ENCODE results near the gene SLC41A2. TPM values are rescaled to one million over a fixed set of nuclear protein-coding genes. Genes with fewer than 3 reads are reported as not detected.

SLC41A2 gene
- total and polyA plus RNA-seq, 2 experiments from 2014 or later: 2.1 to 5.9 TPM

DNA sequence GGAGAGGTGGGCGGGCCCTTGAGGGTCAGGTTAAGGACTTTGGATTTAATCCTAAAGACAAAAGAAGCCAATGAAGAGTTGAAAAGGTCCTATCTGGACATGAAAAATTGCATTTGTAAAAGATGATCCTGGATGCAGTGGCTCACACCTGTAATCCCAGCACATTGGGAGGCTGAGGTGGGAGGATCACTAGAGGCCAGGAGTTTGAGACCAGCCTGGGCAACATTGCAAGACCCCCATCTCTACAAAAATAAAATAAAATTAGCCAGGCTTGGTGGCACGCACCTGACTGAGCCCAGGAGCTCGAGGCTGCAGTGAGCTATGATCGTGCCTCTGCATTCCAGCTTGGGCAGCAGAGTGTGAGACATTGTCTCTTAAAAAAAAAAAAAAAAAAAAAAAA lies 2.4 kb upstream of the SLC41A2 start:
- Histone ChIP-seq H3K4me1 (ENCODE audit: low read depth) (no peaks in the 10 kb centered on the region), H3K27ac (no peak overlapping the region), H3K36me3 (no peaks in the 10 kb centered on the region), H3K27me3 (peaks cover 32% of the 10 kb centered on the region), H3K9me3 (ENCODE audit: low read depth) (no peaks in the 10 kb centered on the region), H3K4me3 (no peak overlapping the region)
- DNase-seq (ENCODE audit: low read depth in 1 of 2, low spot score in 1 of 2): no peak
- TF ChIP-seq CTCF (IDR thresholded peaks at IDR 0.05; ENCODE audit: low read depth, low read length): no peak

- DNase-seq (ENCODE audit: low read depth in 1 of 2, low spot score in 1 of 2): peak in 1 of 2 donors; percentile 47
- no peak for TF ChIP-seq CTCF (IDR thresholded peaks at IDR 0.05; ENCODE audit: low read depth, low read length)
- Histone ChIP-seq H3K9me3 (ENCODE audit: low read depth) (no peaks in the 10 kb centered on the region), H3K27ac (no peak overlapping the region), H3K36me3 (no peaks in the 10 kb centered on the region), H3K27me3 (peaks cover 41% of the 10 kb centered on the region), H3K4me1 (ENCODE audit: low read depth) (no peaks in the 10 kb centered on the region), H3K4me3 (no peak overlapping the region)
These were observed 1.3 kb upstream of the SLC41A2 start for GRCh38 chr12:104959335-104959841.

DNA sequence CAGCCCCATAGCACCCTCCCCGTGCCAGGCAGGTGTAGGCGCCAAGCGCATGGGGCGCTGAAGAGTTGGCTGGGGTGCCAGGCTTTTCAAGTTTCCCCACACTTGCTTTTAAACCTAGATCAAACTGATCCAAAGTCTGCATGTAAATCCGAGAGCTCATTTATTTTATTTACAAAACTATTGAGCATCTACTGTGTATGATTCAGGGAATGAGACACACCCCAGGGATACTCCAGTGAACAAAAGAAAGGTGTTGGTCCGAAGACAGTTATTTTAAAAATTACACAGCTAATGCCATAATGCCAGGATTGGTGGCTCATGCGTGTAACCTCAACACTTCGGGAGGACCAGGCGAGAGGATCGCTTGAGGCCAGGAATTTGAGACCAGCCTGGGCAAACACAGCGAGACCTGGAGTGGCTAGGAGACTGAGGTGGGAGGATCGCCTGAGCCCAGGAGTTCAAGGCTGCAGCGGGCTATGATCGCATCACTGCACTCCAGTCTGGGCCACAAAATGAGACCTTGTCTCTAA lies 780 bp upstream of the SLC41A2 start:
- H3K4me3 ChIP-seq: peak overlapping the region; percentile 73
- no peaks in the 10 kb centered on the region for H3K36me3 ChIP-seq
- DNase-seq (ENCODE audit: low read depth in 1 of 2, low spot score in 1 of 2): no peak
- H3K27me3 ChIP-seq: peaks cover 46% of the 10 kb centered on the region
- no peak for TF ChIP-seq CTCF (IDR thresholded peaks at IDR 0.05; ENCODE audit: low read depth, low read length)
- H3K4me1 ChIP-seq (ENCODE audit: low read depth): no peaks in the 10 kb centered on the region
- no peak overlapping the region for H3K27ac ChIP-seq
- H3K9me3 ChIP-seq (ENCODE audit: low read depth): no peaks in the 10 kb centered on the region

GRCh38 chr12:104957719-104958000 lies 430 bp downstream of the SLC41A2 start:
- TF ChIP-seq CTCF (IDR thresholded peaks at IDR 0.05; ENCODE audit: low read depth, low read length): no peak
- Histone ChIP-seq H3K27me3 (peaks cover 42% of the 10 kb centered on the region), H3K4me3 (peak overlapping the region; percentile 73), H3K27ac (no peak overlapping the region), H3K4me1 (ENCODE audit: low read depth) (no peaks in the 10 kb centered on the region), H3K9me3 (ENCODE audit: low read depth) (no peaks in the 10 kb centered on the region), H3K36me3 (no peaks in the 10 kb centered on the region)
- no peak for DNase-seq (ENCODE audit: low read depth in 1 of 2, low spot score in 1 of 2)

DNA sequence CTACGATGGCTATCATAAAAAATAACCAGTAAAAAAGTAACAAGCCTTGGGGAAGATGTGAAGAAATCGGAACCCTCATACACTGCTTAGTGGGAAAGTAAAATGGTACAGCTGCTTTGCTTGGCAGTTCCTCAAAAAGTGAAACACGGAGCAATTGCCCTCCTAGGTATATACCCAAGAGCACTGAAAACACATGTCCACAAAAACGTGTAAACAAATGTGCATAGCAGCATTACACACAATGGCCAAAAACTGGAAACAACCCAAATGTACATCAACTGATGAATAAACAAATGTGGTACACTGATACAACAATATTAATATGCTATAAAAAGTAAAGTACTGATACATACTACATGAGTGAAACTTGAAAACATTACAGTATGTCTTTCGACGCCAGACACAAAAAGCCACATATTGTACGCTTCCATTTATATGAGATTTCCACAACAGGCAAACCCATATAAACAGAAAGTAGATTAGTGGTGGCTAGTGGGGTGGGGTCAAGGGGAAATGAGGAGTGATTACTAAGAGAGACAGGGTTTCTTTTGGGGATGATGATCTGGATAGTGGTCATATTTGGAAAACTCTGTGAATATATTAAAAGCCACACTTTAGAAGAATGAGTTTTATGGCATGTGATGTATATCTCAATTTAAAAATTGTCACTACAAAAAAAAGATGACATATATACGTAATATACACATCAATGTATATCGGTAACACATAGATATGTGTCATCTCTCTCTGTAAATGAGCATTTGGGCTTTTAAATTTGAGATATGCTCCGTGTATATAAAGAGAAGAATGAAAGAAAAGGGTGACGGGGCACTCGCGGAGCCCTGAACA lies 996 bp downstream of the SLC41A2 start:
- TF ChIP-seq CTCF (IDR thresholded peaks at IDR 0.05; ENCODE audit: low read depth, low read length): no peak
- H3K4me1 ChIP-seq (ENCODE audit: low read depth): no peaks in the 10 kb centered on the region
- H3K27me3 ChIP-seq: peaks cover 42% of the 10 kb centered on the region
- no peaks in the 10 kb centered on the region for H3K9me3 ChIP-seq (ENCODE audit: low read depth)
- H3K36me3 ChIP-seq: no peaks in the 10 kb centered on the region
- peak overlapping the region; percentile 73 for H3K4me3 ChIP-seq
- peak in 1 of 2 donors; percentile 66 for DNase-seq (ENCODE audit: low read depth in 1 of 2, low spot score in 1 of 2)
- H3K27ac ChIP-seq: no peak overlapping the region
